ENCODE measurements around the gene SYT8.

SYT8 gene

DNA sequence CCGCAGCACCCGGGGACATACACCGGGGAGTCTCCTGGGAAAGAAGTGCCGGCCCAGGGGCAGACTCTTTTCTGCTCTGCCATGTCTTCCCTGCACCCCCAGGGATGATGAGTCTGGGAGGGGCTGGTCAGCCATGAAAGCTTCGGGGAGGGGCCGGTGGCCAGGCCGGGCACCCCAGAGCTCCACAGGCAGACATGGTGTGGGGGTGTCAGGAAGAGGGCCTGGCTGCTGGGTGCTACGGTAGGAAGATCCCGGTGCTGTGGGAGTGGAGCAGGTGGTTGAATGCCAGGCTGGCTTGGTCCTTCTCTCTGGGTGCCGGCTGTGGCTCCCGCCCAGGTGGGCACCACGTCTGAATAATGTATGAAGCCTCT, 35.5 kb downstream of the SYT8 start:
- Histone ChIP-seq H3K27me3 (replicated peaks; ENCODE audit: insufficient read depth, low read length) (0 out of 2 replicates have a peak, but pooled peaks cover 5% of the 10 kb centered on the region), H2AFZ (ENCODE audit: low read length) (no peak overlapping the region), H3K9ac (ENCODE audit: low read length) (no peak overlapping the region), H3K4me2 (ENCODE audit: low read depth, low read length) (no peak overlapping the region), H3K27ac (ENCODE audit: low read length) (no peak overlapping the region), H3K4me1 (ENCODE audit: low read length) (no peaks in the 10 kb centered on the region), H3F3A (ENCODE audit: insufficient read depth, low read length) (no peaks in the 10 kb centered on the region), H3K9me2 (replicated peaks; ENCODE audit: insufficient read depth, low read length) (no peaks in the 10 kb centered on the region), H3K9me3 (replicated peaks; ENCODE audit: insufficient read depth, low read length) (no peaks in the 10 kb centered on the region), H4K20me1 (ENCODE audit: insufficient read depth, low read length) (no peaks in the 10 kb centered on the region), H3K79me2 (ENCODE audit: low read length) (peaks cover 12% of the 10 kb centered on the region), H3K36me3 (replicated peaks; ENCODE audit: insufficient read depth, low read length) (no peaks in the 10 kb centered on the region), H3K4me3 (ENCODE audit: low read length) (no peak overlapping the region)
- no peak for DNase-seq
- no peak for TF ChIP-seq EZH2 (optimal IDR thresholded peaks at IDR 0.05; ENCODE audit: low read depth, low read length)
- TF ChIP-seq EZH2phosphoT487 (IDR thresholded peaks at IDR 0.05; ENCODE audit: low read length) = no peak
- TF ChIP-seq CTCF (IDR thresholded peaks at IDR 0.05; ENCODE audit: low read length) = no peak

- Histone ChIP-seq H3F3A (ENCODE audit: insufficient read depth, low read length) (no peaks in the 10 kb centered on the region), H3K9me2 (replicated peaks; ENCODE audit: insufficient read depth, low read length) (no peaks in the 10 kb centered on the region), H3K27ac (ENCODE audit: low read length) (no peak overlapping the region), H2AFZ (ENCODE audit: low read length) (no peak overlapping the region), H4K20me1 (ENCODE audit: insufficient read depth, low read length) (no peaks in the 10 kb centered on the region), H3K9ac (ENCODE audit: low read length) (no peak overlapping the region), H3K4me2 (ENCODE audit: low read depth, low read length) (no peak overlapping the region), H3K4me1 (ENCODE audit: low read length) (no peaks in the 10 kb centered on the region), H3K79me2 (ENCODE audit: low read length) (peaks cover 12% of the 10 kb centered on the region), H3K9me3 (replicated peaks; ENCODE audit: insufficient read depth, low read length) (no peaks in the 10 kb centered on the region), H3K4me3 (ENCODE audit: low read length) (no peak overlapping the region), H3K27me3 (replicated peaks; ENCODE audit: insufficient read depth, low read length) (0 out of 2 replicates have a peak, but pooled peaks cover 5% of the 10 kb centered on the region), H3K36me3 (replicated peaks; ENCODE audit: insufficient read depth, low read length) (no peaks in the 10 kb centered on the region)
- no peak for DNase-seq
- TF ChIP-seq CTCF (IDR thresholded peaks at IDR 0.05; ENCODE audit: low read length) = no peak
- no peak for TF ChIP-seq EZH2phosphoT487 (IDR thresholded peaks at IDR 0.05; ENCODE audit: low read length)
- no peak for TF ChIP-seq EZH2 (optimal IDR thresholded peaks at IDR 0.05; ENCODE audit: low read depth, low read length)
Measured at GRCh38 chr11:1870721-1871466, 36.1 kb downstream of the SYT8 start.

DNA sequence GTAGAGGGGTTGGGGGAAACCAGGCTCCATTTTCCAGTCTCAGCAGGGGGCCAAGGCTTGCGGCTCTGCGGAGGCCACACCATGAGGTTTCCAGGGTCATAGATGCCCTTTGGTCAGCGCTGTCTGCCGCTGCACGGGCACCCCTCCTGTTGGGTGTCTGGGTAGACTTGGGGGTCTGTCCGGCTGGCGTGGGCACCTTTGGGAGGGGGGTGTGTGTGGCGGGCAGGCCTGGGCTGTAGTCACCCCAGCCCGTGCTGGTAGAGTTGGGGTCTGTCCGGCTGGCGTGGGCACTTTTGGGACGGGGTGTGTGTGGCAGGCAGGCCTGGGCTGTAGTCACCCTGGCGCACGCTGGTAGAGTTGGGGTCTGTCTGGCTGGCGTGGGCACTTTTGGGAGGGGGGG, 36.7 kb downstream of the SYT8 start:
- H3K36me3 ChIP-seq (replicated peaks; ENCODE audit: insufficient read depth, low read length) = no peaks in the 10 kb centered on the region
- no peak overlapping the region for H3K27ac ChIP-seq (ENCODE audit: low read length)
- H3K9me2 ChIP-seq (replicated peaks; ENCODE audit: insufficient read depth, low read length) = no peaks in the 10 kb centered on the region
- H3K9ac ChIP-seq (ENCODE audit: low read length) = no peak overlapping the region
- no peaks in the 10 kb centered on the region for H3K4me1 ChIP-seq (ENCODE audit: low read length)
- H3K4me3 ChIP-seq (ENCODE audit: low read length) = no peak overlapping the region
- no peaks in the 10 kb centered on the region for H3F3A ChIP-seq (ENCODE audit: insufficient read depth, low read length)
- peaks cover 12% of the 10 kb centered on the region for H3K79me2 ChIP-seq (ENCODE audit: low read length)
- DNase-seq = no peak
- H2AFZ ChIP-seq (ENCODE audit: low read length) = no peak overlapping the region
- H3K27me3 ChIP-seq (replicated peaks; ENCODE audit: insufficient read depth, low read length) = 0 out of 2 replicates have a peak, but pooled peaks cover 5% of the 10 kb centered on the region
- no peak overlapping the region for H3K4me2 ChIP-seq (ENCODE audit: low read depth, low read length)
- H4K20me1 ChIP-seq (ENCODE audit: insufficient read depth, low read length) = no peaks in the 10 kb centered on the region
- TF ChIP-seq EZH2phosphoT487 (IDR thresholded peaks at IDR 0.05; ENCODE audit: low read length) (no peak), CTCF (IDR thresholded peaks at IDR 0.05; ENCODE audit: low read length) (no peak), EZH2 (optimal IDR thresholded peaks at IDR 0.05; ENCODE audit: low read depth, low read length) (no peak)
- H3K9me3 ChIP-seq (replicated peaks; ENCODE audit: insufficient read depth, low read length) = no peaks in the 10 kb centered on the region

All from MM.1S (cell line).